Hippocampal formation (tissue), 2 donors: Measurements from ENCODE around the gene ACP6.
"Not testable (repeated sequence)": the region's sequence is repeated elsewhere in the genome, so short reads cannot be mapped to it uniquely, and the experiment has no call there.

ENCODE experiments used
- DNase-seq, 2 donors: peaks; one replicate each; lab custom pipeline; 2025; lab: John Stamatoyannopoulos, UW

Gene ACP6

DNA sequence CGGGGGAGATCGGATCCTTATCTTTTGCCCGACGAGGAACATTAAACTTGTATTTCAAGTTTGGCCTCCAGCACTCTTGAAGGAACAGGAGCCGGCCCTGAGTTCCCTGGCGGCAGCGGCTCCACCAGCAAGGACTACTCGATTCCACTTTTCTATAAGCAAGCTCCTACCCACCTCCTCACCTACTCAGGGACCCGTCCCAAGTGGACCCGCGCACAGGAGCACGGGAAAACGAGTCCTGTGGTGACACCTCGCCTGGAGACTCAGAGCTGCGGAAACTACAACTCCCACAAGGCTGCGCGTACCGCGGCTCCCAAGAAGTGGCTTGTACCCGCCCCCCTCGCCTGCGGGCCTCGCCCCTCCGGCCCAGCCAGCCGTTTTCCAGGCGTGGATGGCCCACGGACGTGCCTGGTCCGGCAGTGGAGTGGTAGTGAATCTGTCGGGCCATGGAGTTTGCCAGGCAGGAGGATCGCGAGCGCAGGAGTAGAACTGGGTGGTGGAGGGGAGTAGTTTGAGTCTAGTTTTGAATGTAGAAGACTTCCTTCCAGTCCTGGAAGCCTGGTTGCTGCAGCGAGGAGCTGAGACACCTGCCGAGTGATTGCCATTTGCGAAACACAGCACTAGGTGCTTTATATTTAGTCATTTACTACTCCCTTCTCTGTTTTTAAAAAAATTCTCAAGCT lies at the start of gene ACP6:
Gene ACP6 (minus strand): TSS at position 206 of the 683 bp plus-strand sequence. CDS start 476 bp downstream, outside the sequence.
- DNase-seq = peak; percentile 94

DNA sequence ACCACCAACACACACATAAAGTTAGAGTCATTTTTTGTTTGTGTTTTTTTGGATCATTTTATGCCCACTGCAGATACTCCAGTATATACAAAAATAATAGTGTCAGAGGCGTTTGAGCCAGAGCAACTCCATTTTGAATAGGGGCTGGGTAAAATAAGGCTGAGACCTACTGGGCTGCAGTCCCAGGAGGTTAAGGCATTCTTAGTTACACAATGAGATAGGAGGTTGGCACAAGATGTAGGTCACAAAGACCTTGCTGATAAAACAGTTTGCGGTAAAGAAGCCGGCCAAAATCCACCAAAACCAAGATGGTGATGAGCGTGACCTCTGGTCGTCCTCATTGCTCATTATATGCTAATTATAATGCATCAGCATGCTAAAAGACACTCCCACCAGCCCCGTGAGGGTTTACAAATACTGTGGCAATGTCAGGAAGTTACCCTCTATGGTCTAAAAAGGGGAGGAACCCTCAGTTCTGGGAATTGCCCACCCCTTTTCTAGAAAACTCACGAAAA lies 49.4 kb upstream of the ACP6 start:
- no peak for DNase-seq

DNA sequence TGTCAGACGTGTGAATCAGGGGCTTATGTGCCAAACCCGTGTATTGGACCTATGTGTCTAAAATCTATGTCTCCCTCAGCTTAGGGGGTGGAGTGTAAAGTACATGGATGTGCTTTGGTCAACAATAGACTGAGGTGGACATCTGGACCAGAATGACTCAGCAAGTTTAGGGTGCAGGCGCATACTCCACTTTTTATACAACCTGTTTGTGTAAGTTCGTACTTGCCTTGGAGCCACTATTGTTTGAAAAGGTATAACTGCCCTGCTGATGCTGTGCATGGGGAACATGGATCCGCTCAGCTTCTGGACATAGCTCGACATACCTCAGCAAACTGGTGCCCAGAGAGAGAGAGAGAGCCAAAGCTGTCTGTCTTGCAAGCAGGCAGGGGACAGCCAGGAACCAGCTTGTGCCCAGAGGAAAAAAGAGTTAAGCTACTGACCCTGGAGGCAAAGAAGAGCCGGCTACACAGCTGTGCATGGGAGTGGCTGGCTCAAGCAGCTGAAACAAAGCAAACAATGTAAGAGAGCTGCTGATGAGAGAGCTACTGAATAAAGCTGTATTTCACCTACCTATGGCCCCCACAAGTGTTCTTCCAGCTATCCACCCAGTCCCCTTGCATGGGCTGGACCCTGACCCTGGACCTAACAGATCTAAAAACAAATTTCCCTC lies 48.8 kb upstream of the ACP6 start:
- no peak for DNase-seq

DNA sequence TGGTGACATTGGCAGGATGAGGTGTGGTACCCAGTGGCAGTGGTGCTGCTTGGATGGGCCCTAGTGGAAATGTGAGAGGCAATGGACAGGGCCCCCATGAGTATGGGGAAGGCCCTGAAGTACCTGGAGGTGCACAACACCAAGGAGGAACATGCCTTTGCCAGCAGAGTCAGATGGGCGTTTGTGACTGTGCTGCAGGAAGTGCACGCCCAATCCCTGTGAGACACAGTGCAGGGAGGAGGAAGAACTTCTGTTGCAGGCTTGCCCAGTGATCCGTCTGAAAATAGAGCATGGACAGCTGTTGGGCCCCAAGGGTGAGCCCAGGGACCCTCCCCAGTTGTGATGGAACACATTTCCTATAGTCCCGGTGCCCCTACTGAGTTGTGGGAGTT lies 47.4 kb upstream of the ACP6 start:
- DNase-seq = no peak

- no peak for DNase-seq
Measured at GRCh38 chr1:147717051-147717705, 46.9 kb upstream of the ACP6 start.

DNA sequence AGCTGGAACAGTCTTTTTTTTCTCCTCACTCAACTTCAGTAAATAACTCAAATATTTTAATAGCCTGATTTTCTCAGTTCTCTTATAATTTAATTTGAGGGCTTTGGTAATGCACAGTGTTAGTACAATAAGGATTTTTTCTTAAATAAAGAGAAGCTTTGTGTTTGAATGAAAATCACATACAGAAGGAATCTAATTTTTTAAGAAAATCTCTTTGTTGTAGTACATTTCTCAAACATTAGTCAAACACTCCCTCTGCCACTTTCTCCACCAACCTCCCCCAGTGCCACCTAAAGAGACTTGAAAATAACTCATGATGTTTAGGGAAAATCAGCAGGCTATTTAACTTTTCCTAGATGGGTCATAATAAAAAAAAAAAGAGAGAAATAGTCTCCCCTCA lies 42.3 kb upstream of the ACP6 start:
- DNase-seq = no peak

DNA sequence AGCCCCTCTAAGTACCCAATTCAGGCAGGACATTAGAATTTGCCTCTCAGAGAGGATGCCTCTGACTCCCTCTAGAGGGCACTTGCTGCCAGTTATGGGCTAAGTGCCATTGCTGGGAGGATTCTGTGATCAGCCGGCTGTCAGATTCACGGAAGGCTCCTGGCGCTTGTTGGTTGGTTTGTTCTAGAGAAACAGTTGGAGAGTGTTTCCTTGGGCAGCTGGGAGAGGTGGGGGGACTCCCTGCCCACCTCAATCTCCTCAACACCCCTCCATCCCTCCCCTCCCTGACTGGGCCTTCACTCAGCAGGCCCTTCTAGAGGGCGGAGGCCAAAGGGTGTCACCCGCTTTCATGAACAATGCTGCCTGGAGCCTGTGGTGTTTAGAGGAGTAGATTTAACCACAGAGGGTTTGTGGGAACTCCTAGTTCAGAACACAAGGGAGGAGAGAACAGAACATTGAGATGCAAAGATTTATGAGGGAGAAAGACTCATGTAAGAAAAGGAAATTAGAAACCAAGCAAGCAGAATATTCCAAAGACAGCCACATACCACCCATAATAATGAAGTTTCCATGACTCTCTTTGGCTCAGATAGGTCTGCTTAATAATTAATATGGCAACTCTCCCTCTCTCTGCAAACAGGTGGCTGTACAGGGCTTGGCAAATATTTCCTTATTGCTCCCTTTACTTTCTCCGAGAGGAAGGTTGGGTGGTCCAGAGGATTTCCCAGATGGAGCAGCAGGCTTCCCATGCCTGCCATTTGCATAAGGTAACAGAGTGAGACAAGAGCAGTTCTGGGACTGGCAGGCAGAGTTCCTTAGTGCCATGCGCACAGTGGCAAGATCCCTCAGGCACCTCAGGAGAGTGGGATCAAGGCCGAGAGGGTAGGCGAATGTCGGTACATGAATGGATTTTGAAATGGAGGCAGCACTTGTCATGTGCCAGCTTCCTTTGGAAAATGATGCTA lies 30.0 kb upstream of the ACP6 start:
- DNase-seq = peak; percentile 51 to 65

DNA sequence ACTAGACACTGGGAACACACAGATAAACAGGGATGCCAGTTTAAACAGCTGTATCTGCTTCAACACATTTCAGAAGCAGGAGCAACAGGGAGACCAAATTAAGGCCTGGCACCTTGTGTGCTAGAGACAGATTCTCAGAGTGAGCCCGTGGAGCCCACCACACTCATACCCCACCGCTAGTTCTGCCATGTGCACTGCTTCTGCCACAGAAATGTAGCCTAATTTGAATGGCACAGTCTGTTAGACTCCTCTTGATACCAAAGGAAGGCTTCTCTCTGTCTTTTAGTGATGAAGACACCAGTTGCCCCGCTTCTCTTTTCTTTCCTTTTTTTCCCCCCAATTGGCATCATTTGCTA lies 29.3 kb upstream of the ACP6 start:
- no peak for DNase-seq

GRCh38 chr1:147683163-147683763 lies 12.9 kb upstream of the ACP6 start:
- no peak for DNase-seq

DNA sequence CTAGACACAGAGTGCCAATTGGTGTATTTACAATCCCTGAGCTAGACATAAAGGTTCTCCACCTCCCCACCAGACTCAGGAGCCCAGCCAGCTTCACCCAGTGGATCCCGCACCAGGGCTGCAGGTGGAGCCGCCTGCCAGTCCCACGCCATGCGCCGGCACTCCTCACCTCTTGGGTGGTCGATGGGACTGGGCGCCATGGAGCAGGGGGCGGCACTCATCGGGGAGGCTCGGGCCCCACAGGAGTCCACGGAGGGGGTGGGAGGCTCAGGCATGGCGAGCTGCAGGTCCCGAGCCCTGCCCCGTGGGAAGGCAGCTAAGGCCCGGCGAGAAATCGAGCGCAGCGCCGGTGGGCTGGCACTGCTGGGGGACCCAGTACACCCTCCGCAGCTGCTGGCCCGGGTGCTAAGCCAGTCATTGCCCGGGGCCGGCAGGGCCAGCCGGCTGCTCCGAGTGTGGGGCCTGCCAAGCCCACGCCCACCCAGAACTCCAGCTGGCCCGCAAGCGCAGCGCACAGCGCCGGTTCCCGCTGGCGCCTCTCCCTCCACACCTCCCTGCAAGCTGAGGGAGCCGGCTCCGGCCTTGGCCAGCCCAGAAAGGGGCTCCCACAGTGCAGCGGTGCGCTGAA lies 10.4 kb upstream of the ACP6 start:
- not testable (repeated sequence) for DNase-seq

GRCh38 chr1:147677681-147678080 lies 7.4 kb upstream of the ACP6 start:
- not testable (repeated sequence) for DNase-seq

DNA sequence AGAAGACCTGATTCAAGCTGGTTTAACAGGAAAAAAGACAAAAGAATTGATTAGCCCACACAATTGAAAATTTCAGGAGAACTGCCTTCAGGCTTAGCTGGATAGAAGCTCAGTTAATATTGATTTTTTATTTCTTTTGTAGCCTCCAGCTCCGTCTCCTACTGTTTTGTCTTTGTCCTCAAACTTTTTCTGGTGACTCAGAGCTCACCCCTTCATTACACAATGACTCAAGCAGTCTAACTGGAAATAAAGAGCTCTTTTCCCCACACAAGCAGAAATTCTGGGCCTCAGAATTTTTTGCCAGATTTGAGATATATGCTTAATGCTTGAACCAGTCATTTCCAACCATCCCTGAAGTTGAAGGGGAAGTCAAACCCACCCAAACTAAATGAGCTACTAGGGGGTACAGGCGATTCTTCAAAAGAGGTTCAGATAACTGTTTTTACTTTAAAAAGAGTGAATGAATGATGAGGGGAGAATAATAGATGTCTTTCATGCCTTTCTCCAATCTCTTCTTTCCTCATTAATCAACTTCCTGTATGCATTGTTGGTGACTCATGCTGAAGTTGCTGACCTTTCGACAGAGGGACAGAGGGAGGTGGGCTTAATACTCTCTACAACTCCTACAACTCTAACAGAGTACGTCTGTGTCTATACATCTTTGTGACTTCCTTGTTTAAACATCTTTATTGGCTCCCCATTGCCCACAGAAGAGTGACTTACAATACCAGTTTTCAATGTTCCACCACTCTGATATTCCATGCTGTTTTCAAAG lies 6.2 kb upstream of the ACP6 start:
- DNase-seq = no peak

DNA sequence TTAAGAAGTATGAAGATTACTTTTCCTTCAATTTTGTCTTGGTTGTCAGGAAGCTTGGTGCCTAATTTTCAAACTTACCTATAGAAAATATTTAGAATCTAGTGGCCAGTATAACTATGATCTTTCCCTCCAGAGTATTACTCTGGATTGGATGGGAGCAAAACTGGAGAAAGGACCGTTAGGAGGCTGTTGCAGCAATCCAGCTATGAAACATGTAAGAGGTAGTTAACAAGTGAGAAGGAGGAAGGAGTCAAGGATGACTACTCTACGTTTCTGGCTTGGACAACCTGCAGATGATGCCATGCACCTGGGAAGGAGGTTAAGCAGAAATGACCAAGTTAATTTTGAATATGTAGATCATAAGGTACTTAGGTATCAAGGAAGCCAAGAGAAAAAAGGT lies 3.5 kb upstream of the ACP6 start:
- no peak for DNase-seq

GRCh38 chr1:147673406-147673805 lies 3.1 kb upstream of the ACP6 start:
- DNase-seq = no peak

- DNase-seq = peak in 1 of 2 donors; percentile 51
Measured at GRCh38 chr1:147669469-147670318, 630 bp downstream of the ACP6 start.

- DNase-seq = no peak
Measured at GRCh38 chr1:147665521-147665920, 4.8 kb downstream of the ACP6 start.

- no peak for DNase-seq
Measured at GRCh38 chr1:147664206-147664605, 6.1 kb downstream of the ACP6 start.

DNA sequence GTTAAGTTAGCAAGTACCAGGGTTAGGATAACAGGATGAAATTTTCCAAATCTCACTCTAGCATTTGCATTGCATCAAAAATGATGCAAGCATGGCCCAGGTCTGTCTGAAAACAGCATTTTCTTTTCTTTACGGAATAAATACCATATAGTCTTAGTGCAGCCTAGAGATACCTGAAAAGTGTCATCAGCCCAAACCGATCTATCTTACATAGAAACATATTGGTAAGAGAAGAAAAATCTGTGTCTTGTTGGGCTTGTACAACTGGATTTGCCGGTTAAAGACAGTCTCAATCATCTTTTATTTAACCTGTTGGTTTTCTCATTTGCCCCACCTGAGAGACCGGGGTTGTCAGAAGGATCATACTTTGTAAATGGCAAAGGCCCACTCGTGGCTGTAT lies 15.8 kb downstream of the ACP6 start:
- no peak for DNase-seq

DNA sequence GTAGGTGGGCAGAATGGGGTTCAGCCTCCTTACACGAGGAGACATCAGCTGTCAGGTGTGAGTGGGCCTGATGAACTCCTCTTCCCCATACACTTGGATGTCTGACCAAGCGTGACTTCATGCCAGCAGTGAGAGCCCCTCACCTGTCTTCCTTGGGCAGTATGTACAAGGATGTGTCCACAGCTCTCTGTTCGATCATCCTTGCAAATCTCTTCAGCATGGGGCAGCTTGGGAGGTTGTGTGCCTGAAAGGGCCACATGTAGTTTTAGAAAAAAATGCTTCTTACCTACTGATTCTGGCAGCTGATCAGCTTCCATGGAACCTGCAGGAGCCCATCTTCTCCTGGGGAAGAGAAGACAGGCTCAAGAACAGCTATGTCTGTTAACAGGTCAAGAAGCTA lies 18.0 kb downstream of the ACP6 start:
- no peak for DNase-seq
